ENCODE results near the gene FOXJ2.
"Not testable (repeated sequence)": the region's sequence is repeated elsewhere in the genome, so short reads cannot be mapped to it uniquely, and the experiment has no call there.

FOXJ2 gene

DNA sequence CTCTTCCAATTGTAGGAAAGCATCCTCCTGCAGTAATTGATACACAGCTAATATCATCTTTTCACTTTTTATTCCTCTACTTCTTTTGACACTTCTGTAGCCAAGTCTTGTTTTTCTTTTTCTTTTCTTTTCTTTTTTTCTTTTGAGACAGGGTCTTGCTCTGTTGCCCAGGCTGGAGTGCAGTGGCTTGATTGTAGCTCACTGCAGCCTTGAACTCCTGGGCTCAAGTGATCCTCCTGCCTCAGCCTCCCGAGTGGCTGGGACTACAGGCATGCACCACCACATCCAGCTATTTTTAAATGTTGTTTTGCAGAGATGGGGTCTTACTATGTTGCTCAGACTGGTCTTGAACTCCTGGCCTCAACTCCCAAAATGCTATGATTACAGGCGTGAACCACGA is 39.3 kb downstream of the FOXJ2 start:
- DNase-seq: not testable (repeated sequence)

DNA sequence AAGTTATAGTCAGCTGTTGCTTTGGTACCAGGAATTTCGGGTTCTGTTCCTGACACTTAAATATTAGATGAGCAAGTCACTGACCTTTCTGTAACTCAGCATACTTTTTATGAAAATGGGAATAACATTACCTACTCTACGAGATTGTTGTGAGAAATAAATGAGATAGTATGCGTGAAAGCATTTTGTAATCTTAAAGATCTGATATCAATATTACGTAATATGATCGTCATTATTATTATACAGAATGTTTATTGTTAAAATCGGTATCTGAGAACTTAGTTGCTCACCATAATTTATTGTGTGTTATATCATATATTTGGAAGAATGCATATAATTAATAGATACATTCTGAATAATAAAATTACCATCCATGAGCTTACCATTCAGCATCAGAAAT is 43.4 kb downstream of the FOXJ2 start:
- DNase-seq: no peak

DNA sequence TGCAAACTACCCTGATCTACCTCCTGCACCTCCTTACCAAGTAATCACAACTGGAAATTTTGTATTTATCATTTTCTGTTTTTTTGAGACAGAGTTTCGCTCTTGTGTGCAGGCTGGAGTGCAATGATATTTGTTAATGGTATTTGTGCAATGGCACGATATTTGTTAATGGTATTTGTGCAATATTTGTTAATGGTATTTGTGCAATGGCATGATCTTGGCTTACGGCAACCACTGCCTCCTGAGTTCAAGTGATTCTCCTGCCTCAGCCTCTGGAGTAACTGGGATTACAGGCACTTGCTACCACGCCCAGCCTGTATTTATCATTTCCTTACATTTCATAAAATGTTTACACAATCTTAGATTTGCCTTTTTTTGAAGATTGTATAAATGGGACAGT is 43.9 kb downstream of the FOXJ2 start:
- DNase-seq: no peak

DNA sequence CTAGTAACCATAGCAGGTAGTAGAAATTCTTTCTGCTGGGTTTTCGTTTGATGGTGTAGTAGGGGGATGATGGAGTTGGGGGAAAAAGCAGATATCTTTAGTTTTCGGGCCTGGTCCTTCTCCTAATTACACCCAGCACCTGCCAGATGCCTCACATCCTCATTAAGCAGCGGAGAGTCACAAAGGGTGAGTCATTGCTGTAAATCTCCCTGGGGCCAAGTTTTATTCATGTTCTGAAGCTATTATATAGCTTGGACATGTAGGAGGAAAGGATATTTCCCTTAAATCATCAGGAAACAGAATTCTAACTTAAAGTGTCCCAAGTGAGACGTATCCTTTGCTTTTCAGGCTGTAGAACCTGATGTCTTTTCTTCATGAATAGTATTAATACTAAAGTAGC is 44.7 kb downstream of the FOXJ2 start:
- no peak for DNase-seq

DNA sequence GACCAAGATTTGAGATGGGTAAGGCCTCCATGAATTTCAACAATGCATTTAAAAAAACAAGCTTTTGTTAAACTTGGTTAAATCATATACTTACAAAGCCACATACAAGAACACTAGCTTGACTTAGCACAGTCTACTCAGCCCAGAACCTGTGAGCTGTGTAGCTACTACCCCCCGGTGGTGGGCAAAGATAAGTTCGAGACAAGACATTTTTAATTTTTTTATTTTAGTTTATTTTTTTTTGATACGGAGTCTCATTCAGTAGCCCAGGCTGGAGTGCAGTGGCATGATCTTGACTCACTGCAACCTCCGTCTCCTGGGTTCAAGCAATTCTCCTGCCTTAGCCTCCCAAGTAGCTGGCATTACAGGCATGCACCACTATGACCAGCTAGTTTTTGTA is 45.9 kb downstream of the FOXJ2 start:
- peak; percentile 66 for DNase-seq

DNA sequence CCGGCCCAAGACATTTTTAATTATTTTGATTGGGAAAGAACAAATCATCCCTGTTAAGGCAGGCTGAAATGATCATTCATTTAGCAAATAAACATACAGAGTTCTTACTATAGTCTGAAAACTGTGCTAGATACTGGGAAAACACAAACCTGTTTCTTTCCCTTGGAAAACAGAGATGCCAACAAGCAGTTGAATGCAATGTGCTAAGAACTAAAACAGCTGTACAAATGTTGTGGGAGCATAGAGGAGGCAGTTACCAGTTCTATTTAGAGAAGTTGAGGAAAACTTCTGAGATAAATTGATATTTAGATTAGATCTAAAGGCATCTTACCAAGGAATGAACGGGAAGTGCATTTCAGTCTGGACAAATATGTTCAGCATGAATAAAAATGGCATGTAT is 46.4 kb downstream of the FOXJ2 start:
- no peak for DNase-seq

DNA sequence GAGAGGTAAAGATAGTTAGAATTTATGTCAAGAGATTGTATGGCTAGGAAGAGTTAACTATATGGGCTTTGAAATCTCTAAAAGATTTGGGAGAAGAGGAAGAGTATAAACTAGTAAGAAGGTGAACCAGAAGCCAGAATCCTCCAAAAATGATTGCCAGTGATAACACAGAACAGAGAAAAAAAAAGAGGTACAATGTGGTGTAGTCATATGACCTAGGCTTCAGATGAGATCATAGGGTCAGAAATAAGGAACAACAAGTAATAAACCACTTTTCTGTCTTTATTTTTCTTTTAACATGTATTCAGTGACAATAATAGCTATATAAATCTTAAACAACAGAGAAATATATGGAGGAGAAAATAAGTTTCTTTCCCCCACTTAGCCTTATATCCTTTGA is 47.6 kb downstream of the FOXJ2 start:
- peak; percentile 36 for DNase-seq

DNA sequence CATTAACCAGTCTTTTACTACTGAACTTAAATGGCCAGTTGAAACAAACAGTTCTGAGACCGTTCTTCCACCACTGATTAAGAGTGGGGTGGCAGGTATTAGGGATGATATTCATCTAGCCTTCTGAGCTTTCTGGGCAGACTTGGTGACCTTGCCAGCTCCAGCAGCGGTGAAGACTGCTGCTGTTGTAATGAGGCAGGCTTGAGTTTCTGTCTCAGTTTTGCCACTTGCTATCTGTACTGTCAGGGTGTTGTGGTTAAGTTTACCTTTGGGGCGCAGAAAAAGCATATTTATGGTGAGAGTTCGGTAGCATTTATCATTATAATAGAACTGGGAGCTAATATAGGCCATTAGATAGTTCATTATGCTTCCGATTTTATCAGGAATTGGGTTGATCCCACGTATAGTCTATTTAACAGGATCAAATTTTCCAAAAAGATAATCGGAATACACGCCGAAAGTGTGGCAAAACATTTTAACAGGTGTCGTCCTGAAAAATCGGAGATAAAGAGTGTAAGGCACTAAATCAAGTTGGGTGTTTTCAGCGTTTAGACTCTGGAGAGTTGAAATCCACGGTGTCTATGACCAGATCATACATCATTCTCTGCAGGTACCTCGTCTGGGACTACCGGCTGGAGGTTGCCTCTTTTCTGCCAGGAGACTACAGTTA is 48.9 kb downstream of the FOXJ2 start:
- peak; percentile 53 for DNase-seq

DNA sequence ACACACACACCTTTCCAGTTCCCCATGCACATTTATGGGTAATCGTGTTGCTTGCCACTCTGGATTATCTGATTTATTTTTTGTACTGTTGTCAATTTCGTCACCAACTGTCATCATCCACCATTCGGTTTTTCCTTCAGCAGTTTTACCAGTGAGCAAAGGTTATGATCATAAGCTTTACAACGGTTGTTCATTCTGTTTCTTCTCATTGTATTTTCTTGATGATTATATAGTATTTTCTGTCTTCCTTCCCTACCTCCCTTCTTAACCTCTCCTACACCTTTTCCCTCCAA is 50.2 kb downstream of the FOXJ2 start:
- no peak for DNase-seq

DNA sequence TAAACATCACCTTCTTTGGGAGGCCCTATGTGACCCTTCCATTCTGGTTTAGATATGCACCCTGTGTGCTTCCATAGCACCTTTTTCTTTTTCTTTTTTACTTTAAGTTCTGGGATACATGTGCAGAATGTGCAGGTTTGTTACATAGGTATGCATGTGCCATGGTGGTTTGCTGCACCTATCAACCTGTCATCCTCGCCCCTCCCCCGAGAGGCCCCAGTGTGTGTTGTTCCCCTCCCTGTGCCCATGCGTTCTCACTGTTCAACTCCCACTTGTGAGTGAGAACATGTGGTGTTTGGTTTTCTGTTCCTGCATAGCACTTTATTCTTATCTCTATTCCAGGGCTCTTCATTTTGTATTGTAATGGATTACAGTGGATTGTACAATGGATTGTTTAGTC is 51.8 kb downstream of the FOXJ2 start:
- not testable (repeated sequence) for DNase-seq

DNA sequence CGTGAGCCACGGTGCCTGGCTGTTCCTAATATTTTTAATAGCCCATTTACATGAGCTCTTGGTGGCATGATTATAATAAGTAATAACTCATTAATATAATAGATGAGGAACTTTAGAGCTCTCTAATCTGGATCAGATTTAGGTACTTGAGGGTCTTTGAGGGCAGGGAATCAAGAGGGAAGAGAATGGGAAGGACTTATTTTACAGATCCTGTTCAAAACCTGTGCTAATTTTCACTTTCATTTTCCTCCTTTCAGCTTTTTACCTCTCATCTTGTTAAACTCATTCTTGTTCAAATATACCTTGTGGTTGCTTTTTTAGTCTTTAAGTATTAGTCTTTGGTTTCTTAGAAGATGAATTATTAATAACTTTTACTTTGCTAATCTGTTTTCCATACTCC is 55.1 kb downstream of the FOXJ2 start:
- no peak for DNase-seq

DNA sequence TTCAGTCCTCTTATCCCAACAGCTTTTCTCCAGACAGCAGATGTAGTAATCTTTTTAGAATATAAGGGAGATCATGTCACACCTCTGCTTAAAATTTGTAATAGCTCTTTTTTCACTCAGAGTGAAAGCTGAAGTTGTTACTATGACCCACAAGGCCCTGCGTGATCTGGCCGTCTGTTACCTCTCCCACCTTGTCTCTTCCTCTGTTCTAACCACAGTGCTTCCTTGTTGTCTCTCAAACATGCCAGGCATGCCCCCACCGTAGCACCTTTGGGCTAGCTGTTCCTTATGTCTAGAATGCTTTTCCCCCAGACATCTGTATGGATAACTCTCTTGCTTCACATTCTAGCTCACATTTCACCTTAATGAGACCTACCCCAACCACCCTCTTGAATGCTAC is 56.1 kb downstream of the FOXJ2 start:
- DNase-seq: no peak

DNA sequence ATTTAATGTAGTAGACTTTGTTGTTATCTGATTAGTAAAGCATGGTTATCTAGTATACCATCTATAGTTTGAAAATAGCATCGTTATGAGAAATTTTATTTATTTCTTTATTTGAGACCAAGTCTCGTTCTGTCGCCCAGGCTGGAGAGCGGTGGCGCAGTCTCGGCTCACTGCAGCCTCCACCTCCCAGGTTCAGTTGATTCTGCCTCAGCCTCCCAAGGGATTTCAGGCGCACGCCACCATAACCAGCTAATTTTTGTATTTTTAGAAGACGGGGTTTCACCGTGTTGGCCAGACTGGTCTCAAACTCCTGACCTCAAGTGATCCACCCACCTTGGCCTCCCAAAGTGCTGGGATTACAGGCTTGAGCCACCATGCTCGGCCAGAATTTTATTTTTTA is 56.8 kb downstream of the FOXJ2 start:
- DNase-seq: not testable (repeated sequence)

DNA sequence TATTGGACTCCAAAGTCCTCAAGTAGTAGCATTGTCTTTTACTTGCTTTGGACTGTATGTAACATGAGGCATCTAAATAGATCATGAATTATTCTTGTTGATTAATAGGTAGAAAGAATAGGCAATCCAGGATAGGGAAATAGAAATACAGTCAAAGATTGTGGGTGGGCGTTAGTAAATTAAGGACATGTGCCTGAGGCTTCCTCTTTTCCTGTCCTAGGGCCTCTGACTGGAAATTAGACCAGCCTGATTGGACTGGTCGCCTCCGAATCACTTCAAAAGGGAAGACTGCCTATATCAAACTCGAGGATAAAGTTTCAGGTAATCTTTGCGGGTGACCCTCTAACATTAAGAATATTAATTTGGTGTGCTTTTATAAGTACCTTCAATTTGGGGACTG is 57.2 kb downstream of the FOXJ2 start:
- no peak for DNase-seq

DNA sequence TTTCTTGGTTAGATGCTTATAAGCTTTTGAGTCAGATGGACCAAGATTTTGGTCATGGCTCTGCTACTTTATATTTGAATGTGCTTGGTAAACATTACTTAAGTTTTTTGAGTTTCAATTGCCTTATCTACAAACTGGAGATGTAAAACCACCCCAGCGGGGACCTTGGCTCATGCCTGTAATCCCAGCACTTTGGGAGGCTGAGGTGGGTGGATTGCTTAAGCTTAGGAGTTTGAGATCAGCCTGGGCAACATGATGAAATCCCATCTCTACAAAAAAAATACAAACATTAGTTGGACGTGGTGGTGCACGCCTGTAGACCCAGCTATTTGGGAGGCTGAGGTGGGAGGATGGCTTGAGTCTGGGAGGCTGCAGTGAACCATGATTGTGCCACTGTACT is 60.8 kb downstream of the FOXJ2 start:
- no peak for DNase-seq

DNA sequence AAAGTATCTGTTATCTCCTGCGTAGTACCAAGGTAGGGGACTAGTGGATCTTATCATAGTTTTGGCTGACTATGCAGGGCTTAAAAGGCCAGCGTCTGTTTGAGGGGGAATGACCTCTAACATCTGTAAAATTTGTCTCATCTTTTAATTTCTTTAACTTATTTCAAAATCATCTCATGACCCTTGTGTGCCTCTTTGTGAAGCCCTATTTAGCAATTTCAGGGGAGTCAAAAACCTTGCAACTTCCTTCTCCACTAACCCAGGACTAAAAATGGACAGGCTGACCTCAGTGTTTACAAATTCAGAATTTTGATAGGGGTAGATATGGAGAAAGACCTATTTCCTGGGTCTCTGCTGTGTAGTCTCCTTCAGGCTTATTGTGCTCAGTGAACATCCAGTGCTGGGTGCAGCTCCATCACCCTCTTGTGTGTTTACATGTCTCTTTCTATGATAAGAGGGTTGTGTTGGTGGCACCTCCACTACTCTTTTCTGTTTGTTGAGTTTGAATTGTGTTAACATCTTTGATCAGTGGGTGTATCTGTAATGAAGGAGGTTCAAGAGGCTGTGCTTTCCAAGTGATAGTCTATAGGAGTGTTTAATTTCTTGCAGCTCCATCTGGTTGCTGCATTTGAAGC is 63.9 kb downstream of the FOXJ2 start:
- no peak for DNase-seq

DNA sequence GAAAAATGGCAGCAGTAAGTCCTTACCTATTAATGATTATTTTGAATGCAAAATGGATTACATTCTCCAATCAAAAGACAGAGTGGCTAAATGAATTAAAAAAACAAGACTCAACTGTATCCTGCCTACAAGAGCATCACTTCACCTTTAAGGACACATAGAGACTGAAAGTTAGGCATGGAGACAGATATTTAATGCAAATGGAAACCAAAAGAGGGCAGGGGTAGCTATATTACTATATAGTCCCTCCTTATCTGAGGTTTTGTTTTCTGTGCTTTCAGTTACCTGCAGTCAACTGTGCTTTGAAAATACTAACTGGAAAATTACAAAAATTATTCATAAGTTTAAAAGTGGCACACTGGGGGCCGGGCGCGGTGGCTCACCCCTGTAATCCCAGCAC is 66.7 kb downstream of the FOXJ2 start:
- no peak for DNase-seq
